H1 (cell line): ENCODE results near the gene CEL. TPM values are rescaled to one million over a fixed set of nuclear protein-coding genes. Genes with fewer than 3 reads are reported as not detected.

ENCODE experiments used
- ASH2L ChIP-seq: fragments of 200-600, 300-600 bp; sonication (generic); IDR thresholded peaks from one replicate; pipeline ENCODE4 v1.7.1; 2017; ENCODE audit warnings: low read length
- BCL11A ChIP-seq, 2 experiments: IDR thresholded peaks; one replicate each; pipeline ENCODE4 v1.6.1; 2011; ENCODE audit warnings: low read depth in 2 of 2, low read length in 2 of 2, mild to moderate bottlenecking in 2 of 2
- BRCA1 ChIP-seq: IDR thresholded peaks from 2 replicates; pipeline ENCODE4 v1.6.1; 2012; ENCODE audit warnings: low read depth, low read length, improper control_type of control experiment
- CBX8 ChIP-seq: fragments of 300-800, 300-1000 bp; sonication (generic); IDR thresholded peaks from 2 replicates; pipeline ENCODE4 v1.7.1; 2016; ENCODE audit warnings: low read depth, low read length, borderline replicate concordance
- CHD7 ChIP-seq: fragments of 300-600 bp; sonication (generic); IDR thresholded peaks from 2 replicates; pipeline ENCODE4 v1.7.1; 2012; ENCODE audit warnings: low read length, moderate library complexity, mild to moderate bottlenecking, inconsistent platforms; ENCODE audit not compliant: insufficient replicate concordance
- CTBP2 ChIP-seq: IDR thresholded peaks from 2 replicates; pipeline ENCODE4 v1.7.0; 2011; ENCODE audit warnings: borderline replicate concordance, mild to moderate bottlenecking, moderate library complexity, mixed read lengths, low read length; ENCODE audit not compliant: insufficient read depth, insufficient read length
- NRF1 ChIP-seq: IDR thresholded peaks from 2 replicates; pipeline ENCODE4 v1.6.1; 2011; ENCODE audit warnings: mild to moderate bottlenecking, low read depth, low read length, improper control_type of control experiment
- RXRA ChIP-seq: IDR thresholded peaks from 2 replicates; pipeline ENCODE4 v1.6.1; 2011; ENCODE audit warnings: low read depth, mild to moderate bottlenecking, low read length, moderate library complexity; ENCODE audit not compliant: insufficient read depth
- SIRT6 ChIP-seq: IDR thresholded peaks from one replicate; pipeline ENCODE4 v1.7.1; 2012; ENCODE audit warnings: low read length, inconsistent platforms
- SP1 ChIP-seq: IDR thresholded peaks from 2 replicates; pipeline ENCODE4 v1.6.1; 2011; ENCODE audit warnings: low read depth, low read length
- SP4 ChIP-seq: IDR thresholded peaks from 2 replicates; pipeline ENCODE4 v1.6.1; 2012; ENCODE audit warnings: low read length, inconsistent platforms
- TEAD4 ChIP-seq: IDR thresholded peaks from 2 replicates; pipeline ENCODE4 v1.6.1; 2012; ENCODE audit warnings: low read depth, low read length, inconsistent platforms, mixed read lengths
- polyA plus RNA-seq, 7 experiments: library from polyadenylated mRNA; depleted of rRNA in 3 of 7; stranded (reverse) in 5 of 7; unstranded in 2 of 7; fragments of >200 nt in 5 of 7; fragments of 200-250 nt in 2 of 7; gene quantifications; 1 replicate in 5 of 7; 2 replicates in 1 of 7; 4 replicates in 1 of 7; pipeline versions ENCODE4 v1.2.1 to v1.2.3, GENCODE V29; 2011 to 2013; ENCODE audit warnings: missing spikeins in 2 of 7, mixed read lengths in 2 of 7
- total RNA-seq: library from RNA; stranded (reverse); fragmentation: NEBNext Ultra II Directional; extraction: Animal tissue kit (Norgen Biotek cat#: 25700); gene quantifications from 2 replicates; pipeline ENCODE4 v1.2.1, GENCODE V29; 2021

CEL gene
- total and polyA plus RNA-seq, 2 of the 8 experiments (the other 6 are each of a cell fraction or from before 2014, with no cell fraction given) = 1.8 to 3.4 TPM

- no peak for TF ChIP-seq CHD7
- TF ChIP-seq SP4 = no peak
- TF ChIP-seq SIRT6 = no peak
- no peak for TF ChIP-seq ASH2L
- TF ChIP-seq TEAD4 = no peak
- TF ChIP-seq BCL11A (IDR thresholded peaks at IDR 0.05; ENCODE audit: low read depth in 2 of 2, low read length in 2 of 2) = no peak
- TF ChIP-seq CTBP2 = no peak
- TF ChIP-seq RXRA = no peak
- no peak for TF ChIP-seq CBX8
- TF ChIP-seq SP1 = no peak
- TF ChIP-seq NRF1 = no peak
- no peak for TF ChIP-seq BRCA1
Measured at GRCh38 chr9:133054194-133054890, 7.4 kb upstream of the CEL start (continued).
